Measurements from ENCODE around the gene ZNF778. TPM values are rescaled to one million over a fixed set of nuclear protein-coding genes. Genes with fewer than 3 reads are reported as not detected.

ZNF778 gene
- 15.8 and 17.3 TPM in 2 replicates for total RNA-seq (2013; cell fraction: nucleolus; rRNA removed)
- total RNA-seq (2014; rRNA removed) (3.3 and 6.5 TPM in 2 replicates), total RNA-seq (2014; rRNA removed; fragmentation: Illumina TruSeq; extraction: Trizol) (3.5 and 3.6 TPM in 2 replicates), total RNA-seq (2021) (6.4 and 9.7 TPM in 2 replicates), polyA plus RNA-seq (2011; rRNA removed) (3.8 and 4.4 TPM in 2 replicates), polyA plus RNA-seq (2014; fragmentation: Illumina TruSeq; extraction: Trizol) (4.3 and 4.6 TPM in 2 replicates), polyA plus RNA-seq (2014; fragmentation: Nextera tagmentation; extraction: Ambion mirVana) (under 1 TPM; 0.20 to 0.40 TPM), polyA plus RNA-seq (2014; rRNA removed) (4.2 and 5.9 TPM in 2 replicates), polyA plus RNA-seq (2016; fragmentation: Nextera tagmentation; extraction: Ambion mirVana) (1 to 10 TPM; 2.3 to 3.8 TPM), polyA minus RNA-seq (2011; rRNA and poly(A)+ RNA removed) (6.1 and 8.8 TPM in 2 replicates), Bru-seq, nascent RNA (percentile 60 among the genes with signal in this experiment), BruChase-seq, experiment 1, labeled RNA remaining after a 6-hour chase (percentile 59 among the genes with signal in this experiment), BruChase-seq, experiment 2, labeled RNA remaining after a 2-hour chase (percentile 61 among the genes with signal in this experiment)
- polyA plus RNA-seq (2011; ENCODE audit: low read depth), result 2.2 TPM
- 2.8 and 3.8 TPM in 2 replicates for polyA plus RNA-seq (2011; cell fraction: cytosol; rRNA removed)
- polyA plus RNA-seq (2011; cell fraction: nucleus; rRNA removed), result 6.7 and 8.5 TPM in 2 replicates
- 2.4 and 5.4 TPM in 2 replicates for polyA plus RNA-seq (2012)
- polyA minus RNA-seq (2011; cell fraction: cytosol; rRNA and poly(A)+ RNA removed), result 1.3 and 3.7 TPM in 2 replicates
- 5.7 and 8.7 TPM in 2 replicates for polyA minus RNA-seq (2011; cell fraction: nucleus; rRNA and poly(A)+ RNA removed)
- long read RNA-seq, experiment 1, partial matches to known transcripts, result 0 of 2 reads
- long read RNA-seq, experiment 1, other reads (novel, unspliced or antisense), result 0 of 2 reads
- long read RNA-seq, experiment 2, partial matches to known transcripts, result 0 of 6 reads
- long read RNA-seq, experiment 2, other reads (novel, unspliced or antisense), result 3 of 6 reads

GRCh38 chr16:89217388-89218191 is at the start of gene ZNF778:
Gene ZNF778, plus strand, starts transcription at chr16:89217703. Its CDS starts 3,425 bp downstream, at chr16:89221128.
- CTCF ChIA-PET, result interaction anchor here (0.7 to 2.5 kb wide), 6 partner anchors 23 to 552 kb away, joined by 3 to 11 read pairs (median 6); partner anchors contain the start of genes APRT and CDH15
- H3K4me3 ChIP-seq, result peak within 1 kb of the TSS; percentile 92
- H3K4me1 ChIP-seq (ENCODE audit: control insufficient read depth, insufficient read depth, low read length), result peaks cover 3% of the 10 kb centered on the region
- H3K36me3 ChIP-seq (ENCODE audit: control insufficient read depth in 2 of 2, insufficient read depth in 2 of 2, low read length in 1 of 2), result peaks cover 0 to 5% of the 10 kb centered on the region in 2 experiments; a peak in 2 of 4 replicates
- FAIRE-seq (no peak), ATAC-seq (peak; percentile 95), DNase-seq (ENCODE audit: low read depth, low spot score) (peak; percentile 40)
- H3K27ac ChIP-seq (ENCODE audit: control insufficient read depth, insufficient read depth), result peak within 1 kb of the TSS; percentile 86
- under 1% methylated on average over 90 of the region's 91 CpGs for WGBS (ENCODE audit: insufficient coverage, insufficient replicate concordance, low lambda C conversion rate, missing lambda C conversion rate)
- POLR2A ChIA-PET, result interaction anchor here (0.6 to 1.0 kb wide), 2 partner anchors 25 to 281 kb away, joined by 3 to 11 read pairs; no protein-coding TSS in a partner anchor
- peak within 1 kb of the TSS; percentile 88 for H3K4me2 ChIP-seq (ENCODE audit: control insufficient read depth, insufficient read depth)
- intact Hi-C loops (cut with micrococcal nuclease; ENCODE audit: unreplicated experiment) (loop anchor here (2.0 to 10.0 kb wide), 2 partner anchors 47 to 473 kb away; partner anchors contain the start of gene CDH15), in situ Hi-C loops (cut with MboI) (no loop called here)
- no peaks in the 10 kb centered on the region for H4K20me1 ChIP-seq (ENCODE audit: control insufficient read depth, insufficient read depth)
- peak within 1 kb of the TSS; percentile 90 for H2AFZ ChIP-seq (ENCODE audit: control insufficient read depth, low read depth, low read length)
- BruUV-seq (replicated peaks), result no TSS peak
- H3K79me2 ChIP-seq (ENCODE audit: control insufficient read depth, insufficient read depth, low read length), result peaks cover 6% of the 10 kb centered on the region
- no peaks in the 10 kb centered on the region for H3K9me3 ChIP-seq (replicated peaks; ENCODE audit: control insufficient read depth, insufficient read depth, low read length)
- peak within 1 kb of the TSS; percentile 82 for H3K9ac ChIP-seq (ENCODE audit: control insufficient read depth, insufficient read depth, low read length)
- no peaks in the 10 kb centered on the region for H3K27me3 ChIP-seq (replicated peaks in 1 of 2; ENCODE audit: control insufficient read depth in 2 of 2, insufficient read depth in 2 of 2, low read length in 1 of 2)
- RAD21 ChIA-PET (ENCODE audit: unreplicated experiment), result interaction anchor here (0.7 to 1.4 kb wide), 8 partner anchors 46 to 516 kb away, joined by 3 to 7 read pairs (median 3); partner anchors contain the start of genes APRT, CDH15 and PIEZO1
- SMC1A ChIA-PET (ENCODE audit: uncharacterized antibody, unreplicated experiment), result interaction anchor here (0.7 to 1.2 kb wide), 2 partner anchors 365 to 480 kb away, joined by 3 read pairs; no protein-coding TSS in a partner anchor
- TF ChIP-seq POLR2A (IDR thresholded peaks at IDR 0.05; ENCODE audit: low read depth, low read length), result peak; percentile 92
- peak; percentile 58; the same call in 1 of the 2 replicates for TF ChIP-seq ATF3 (IDR thresholded peaks at IDR 0.05; ENCODE audit: borderline replicate concordance, extremely low read depth, low read depth, low read length)
- TF ChIP-seq SIN3A (IDR thresholded peaks at IDR 0.05; ENCODE audit: low read depth, low read length), result peak; percentile 96; the same call in 1 of the 2 replicates
- TF ChIP-seq TBL1XR1 (IDR thresholded peaks at IDR 0.05; ENCODE audit: low read depth, low read length), result no peak
- TF ChIP-seq BHLHE40 (IDR thresholded peaks at IDR 0.05; ENCODE audit: borderline replicate concordance in 1 of 2, low read depth in 2 of 2, low read length in 1 of 2), result peak in 1 of 2 experiments; percentile 75; a peak in 2 of 4 replicates
- TF ChIP-seq HDAC6 (IDR thresholded peaks at IDR 0.05; ENCODE audit: unreplicated experiment), result no peak
- 0 out of 2 replicates have a peak, but pooled peaks have one; percentile 14 for TF ChIP-seq NR2F1 (conservative IDR thresholded peaks at IDR 0.05)
- TF ChIP-seq SRF (IDR thresholded peaks at IDR 0.05; ENCODE audit: low read depth in 2 of 2, low read length in 2 of 2), result peak in 1 of 2 experiments; percentile 68; a peak in 1 of 4 replicates
- no peak for TF ChIP-seq BMI1 (IDR thresholded peaks at IDR 0.05; ENCODE audit: borderline replicate concordance)
- TF ChIP-seq NR2C2 (IDR thresholded peaks at IDR 0.05; ENCODE audit: borderline replicate concordance, control insufficient read depth, insufficient read length, low read depth), result no peak
- peak; percentile 79; the same call in 1 of the 2 replicates for TF ChIP-seq TAF1 (IDR thresholded peaks at IDR 0.05; ENCODE audit: borderline replicate concordance, low read depth, low read length)
- no peak for TF ChIP-seq SREBF1 (IDR thresholded peaks at IDR 0.05; ENCODE audit: low read length)
- TF ChIP-seq REST (IDR thresholded peaks at IDR 0.05; ENCODE audit: low read depth, low read length), result no peak
- peak; percentile 43 for TF ChIP-seq SP1 (IDR thresholded peaks at IDR 0.05; ENCODE audit: low read depth, low read length)
- peak; percentile 77 for TF ChIP-seq NBN (IDR thresholded peaks at IDR 0.05)
- TF ChIP-seq PML (IDR thresholded peaks at IDR 0.05; ENCODE audit: low read length), result peak; percentile 80; the same call in 1 of the 2 replicates

Data from GM12878 (cell line).